OCI-LY1 (cell line): Measurements from ENCODE around the gene SMYD3.

Experiments used
- H2AFZ ChIP-seq: fragments of 200-600 bp; sonication (generic), shearing (Covaris generic); 2 replicates; pipeline ENCODE4 v1.6.0; 2014; ENCODE audit warnings: antibody characterized with exemption, mild to moderate bottlenecking, low read length
- H3F3A ChIP-seq: fragments of 200-600 bp; sonication (generic), shearing (Covaris generic); 2 replicates; pipeline ENCODE4 v1.6.0; 2014; ENCODE audit warnings: mild to moderate bottlenecking, antibody characterized with exemption, low read length, moderate library complexity; ENCODE audit not compliant: insufficient read depth
- H3K27ac ChIP-seq: fragments of 200-600 bp; sonication (generic); 2 replicates; pipeline ENCODE4 v1.5.1; 2014; ENCODE audit warnings: low read length, mixed run types, mild to moderate bottlenecking, low read depth; ENCODE audit not compliant: poor library complexity, severe bottlenecking
- H3K27me3 ChIP-seq: fragments of 200-600 bp; sonication (generic); 2 replicates; pipeline ENCODE4 v1.6.0; 2014; ENCODE audit warnings: antibody characterized with exemption, mild to moderate bottlenecking, low read length, moderate library complexity; ENCODE audit not compliant: insufficient read depth
- H3K36me3 ChIP-seq: fragments of 200-600 bp; sonication (generic); 2 replicates; pipeline ENCODE4 v1.6.1; 2014; ENCODE audit warnings: mild to moderate bottlenecking, antibody characterized with exemption, low read length, moderate library complexity, mixed read lengths; ENCODE audit not compliant: insufficient read depth
- H3K4me1 ChIP-seq: fragments of 200-600 bp; sonication (generic); 2 replicates; pipeline ENCODE4 v1.5.1; 2014; ENCODE audit warnings: mild to moderate bottlenecking, low read length, moderate library complexity; ENCODE audit not compliant: insufficient read depth, severe bottlenecking
- H3K4me2 ChIP-seq: fragments of 200-600 bp; sonication (generic), shearing (Covaris generic); 2 replicates; pipeline ENCODE4 v1.6.1; 2014; ENCODE audit warnings: low read length
- H3K4me3 ChIP-seq: fragments of 200-600 bp; sonication (generic); 2 replicates; pipeline ENCODE4 v1.5.1; 2014; ENCODE audit warnings: low read length, low read depth, mild to moderate bottlenecking, mixed read lengths; ENCODE audit not compliant: poor library complexity, severe bottlenecking
- H3K79me2 ChIP-seq: fragments of 200-600 bp; shearing (Covaris generic); 2 replicates; pipeline ENCODE4 v1.6.1; 2016; ENCODE audit warnings: mixed run types, low read length, mixed read lengths; ENCODE audit not compliant: insufficient read depth
- H3K9ac ChIP-seq: fragments of 200-600 bp; sonication (generic), shearing (Covaris generic); 2 replicates; pipeline ENCODE4 v1.6.1; 2014; ENCODE audit warnings: mild to moderate bottlenecking, low read length, mixed read lengths
- H3K9me2 ChIP-seq: fragments of 200-600 bp; sonication (generic), shearing (Covaris generic); 2 replicates; pipeline ENCODE4 v1.6.1; 2014; ENCODE audit warnings: low read depth, mild to moderate bottlenecking, low read length, mixed read lengths
- H3K9me3 ChIP-seq: fragments of 200-600 bp; shearing (Covaris generic); 2 replicates; pipeline ENCODE4 v1.6.1; 2014; ENCODE audit warnings: low read length, mixed read lengths
- H4K20me1 ChIP-seq: fragments of 200-600 bp; sonication (generic), shearing (Covaris generic); 2 replicates; pipeline ENCODE4 v1.6.0; 2016; ENCODE audit warnings: mild to moderate bottlenecking, low read length; ENCODE audit not compliant: insufficient read depth
- CTCF ChIP-seq: fragments of 200-600 bp; sonication (generic), shearing (Covaris generic); IDR thresholded peaks from 2 replicates; pipeline ENCODE4 v1.5.1; 2017; ENCODE audit warnings: mild to moderate bottlenecking, antibody characterized with exemption, low read length, moderate library complexity, mixed read lengths
- EZH2 ChIP-seq: fragments of 200-600 bp; sonication (generic), shearing (Covaris generic); IDR thresholded peaks from 2 replicates; pipeline ENCODE4 v1.8.0; 2017; ENCODE audit warnings: borderline replicate concordance, mixed run types, mild to moderate bottlenecking, antibody characterized with exemption, low read length, moderate library complexity, mixed read lengths

The SMYD3 gene

GRCh38 chr1:246113555-246114095, 393.5 kb downstream of the SMYD3 start:
- no peak overlapping the region for H2AFZ ChIP-seq
- H3F3A ChIP-seq = no peaks in the 10 kb centered on the region
- H3K9me3 ChIP-seq = no peaks in the 10 kb centered on the region
- TF ChIP-seq CTCF = no peak
- no peak for TF ChIP-seq EZH2
- no peaks in the 10 kb centered on the region for H4K20me1 ChIP-seq
- no peak overlapping the region for H3K27ac ChIP-seq
- H3K4me1 ChIP-seq = peaks cover 32% of the 10 kb centered on the region
- no peak overlapping the region for H3K4me2 ChIP-seq
- H3K79me2 ChIP-seq = no peaks in the 10 kb centered on the region
- no peak overlapping the region for H3K9ac ChIP-seq
- no peaks in the 10 kb centered on the region for H3K27me3 ChIP-seq
- no peak overlapping the region for H3K4me3 ChIP-seq
- H3K9me2 ChIP-seq = no peaks in the 10 kb centered on the region
- no peaks in the 10 kb centered on the region for H3K36me3 ChIP-seq

GRCh38 chr1:246111570-246111969, 395.5 kb downstream of the SMYD3 start:
- H3K9me2 ChIP-seq = no peaks in the 10 kb centered on the region
- H3K27me3 ChIP-seq = no peaks in the 10 kb centered on the region
- H3K4me3 ChIP-seq = no peak overlapping the region
- no peaks in the 10 kb centered on the region for H4K20me1 ChIP-seq
- no peak overlapping the region for H2AFZ ChIP-seq
- H3K4me1 ChIP-seq = peaks cover 16% of the 10 kb centered on the region
- no peak overlapping the region for H3K27ac ChIP-seq
- H3K9ac ChIP-seq = no peak overlapping the region
- no peaks in the 10 kb centered on the region for H3K9me3 ChIP-seq
- no peaks in the 10 kb centered on the region for H3F3A ChIP-seq
- no peak for TF ChIP-seq CTCF
- TF ChIP-seq EZH2 = no peak
- H3K79me2 ChIP-seq = no peaks in the 10 kb centered on the region
- no peak overlapping the region for H3K4me2 ChIP-seq
- H3K36me3 ChIP-seq = no peaks in the 10 kb centered on the region

- Histone ChIP-seq H3K4me2 (no peak overlapping the region), H3F3A (no peaks in the 10 kb centered on the region), H3K36me3 (no peaks in the 10 kb centered on the region), H3K9ac (no peak overlapping the region), H4K20me1 (no peaks in the 10 kb centered on the region), H3K9me2 (no peaks in the 10 kb centered on the region), H3K4me1 (peaks cover 6% of the 10 kb centered on the region), H3K9me3 (no peaks in the 10 kb centered on the region), H3K4me3 (no peak overlapping the region), H3K27me3 (no peaks in the 10 kb centered on the region), H3K79me2 (no peaks in the 10 kb centered on the region), H2AFZ (no peak overlapping the region), H3K27ac (no peak overlapping the region)
- no peak for TF ChIP-seq EZH2
- TF ChIP-seq CTCF = no peak
Observed at GRCh38 chr1:246110343-246111219, 396.5 kb downstream of the SMYD3 start.
